CD1c-positive myeloid dendritic cell (primary cell): ENCODE measurements around the gene AAMP.

Experiments
- DNase-seq: peaks from one replicate; pipeline ENCODE4 v3.0.0-alpha.2; 2016; ENCODE audit errors: extremely low spot score

Gene AAMP

DNA sequence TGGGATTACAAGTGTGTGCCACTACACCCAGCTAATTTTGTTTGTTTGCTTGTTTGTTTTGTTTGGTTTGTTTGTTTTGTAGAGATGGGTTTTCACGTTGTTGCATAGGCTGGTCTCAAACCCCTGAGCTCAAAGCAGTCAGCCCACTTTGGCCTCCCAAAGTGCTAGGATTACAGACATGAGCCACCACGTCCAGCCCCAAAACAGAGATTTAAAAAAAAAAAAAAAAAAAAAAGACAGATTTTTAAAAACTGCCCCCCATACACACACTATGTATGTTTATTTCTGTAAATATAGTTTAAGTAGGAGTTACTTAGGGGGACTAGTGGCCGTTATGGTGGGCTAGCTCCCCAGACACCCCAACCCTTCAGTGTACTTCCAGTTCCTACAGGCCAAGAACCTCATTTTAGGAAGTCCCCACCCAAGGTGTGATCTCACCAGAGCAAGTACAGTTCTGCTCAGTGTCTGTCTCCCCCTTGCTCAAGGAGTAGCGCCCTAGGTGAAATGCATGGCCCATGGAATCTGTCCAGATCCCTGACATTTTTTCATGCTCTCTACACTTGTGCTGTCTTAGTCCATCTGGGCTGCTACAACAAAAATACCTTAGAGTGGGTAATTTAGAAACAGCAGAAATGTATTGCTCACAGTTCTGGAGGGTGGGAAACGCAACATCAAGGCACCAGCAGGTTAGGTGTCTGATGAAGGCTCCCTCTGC lies 23.9 kb upstream of the AAMP start:
- peak; percentile 72 for DNase-seq

DNA sequence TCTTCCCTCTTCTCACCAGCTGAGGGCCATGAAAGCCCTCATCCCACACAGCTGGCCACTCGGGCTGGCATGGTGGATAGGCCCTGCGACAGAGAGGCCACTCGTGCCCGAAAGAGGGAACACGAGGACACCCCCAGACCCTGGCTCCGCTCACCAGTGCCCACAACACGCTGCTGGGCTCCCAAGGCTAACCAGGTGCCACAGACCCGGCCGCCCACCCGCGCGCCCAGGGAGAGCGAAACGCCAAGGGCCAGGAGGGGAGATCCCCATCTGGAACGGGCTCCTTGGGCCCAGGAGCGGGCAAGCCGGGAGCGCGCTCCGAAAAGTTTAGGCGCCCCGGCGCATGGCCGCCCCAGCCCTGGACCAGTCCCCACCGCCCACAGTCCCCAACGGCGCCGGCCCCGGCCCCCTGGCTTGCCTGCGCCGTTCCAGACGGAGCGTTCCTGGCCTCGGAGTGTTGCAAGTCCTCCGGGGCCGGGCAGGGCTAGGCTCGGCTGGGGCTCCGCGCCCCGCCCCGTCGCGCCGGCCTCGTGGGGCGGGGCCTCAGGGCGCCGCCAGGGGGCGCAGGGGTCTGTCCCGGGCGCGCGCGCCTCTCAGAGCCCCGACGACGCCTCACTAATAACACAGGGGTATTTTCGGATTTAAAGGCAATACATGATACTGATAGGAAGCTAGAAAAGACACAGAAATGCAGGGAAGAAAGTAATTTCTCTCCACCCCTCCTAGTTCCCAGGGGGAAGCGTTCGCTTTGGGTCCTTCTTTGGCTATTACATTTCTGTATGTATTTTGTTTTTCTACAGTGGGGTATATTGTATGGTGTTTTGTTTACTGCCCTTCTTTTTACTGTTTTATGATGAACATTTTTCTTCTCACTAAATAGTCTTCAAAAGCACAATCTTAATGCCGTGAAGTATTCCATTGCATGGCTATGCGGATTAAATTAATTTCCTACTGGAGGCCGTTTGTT lies 22.4 kb upstream of the AAMP start, which contains the start of gene TMBIM1:
TSS of gene TMBIM1 (minus strand) at position 456 of the 967 bp plus-strand sequence. CDS start 10,362 bp downstream, outside the sequence.
- DNase-seq, result peak; percentile 92

DNA sequence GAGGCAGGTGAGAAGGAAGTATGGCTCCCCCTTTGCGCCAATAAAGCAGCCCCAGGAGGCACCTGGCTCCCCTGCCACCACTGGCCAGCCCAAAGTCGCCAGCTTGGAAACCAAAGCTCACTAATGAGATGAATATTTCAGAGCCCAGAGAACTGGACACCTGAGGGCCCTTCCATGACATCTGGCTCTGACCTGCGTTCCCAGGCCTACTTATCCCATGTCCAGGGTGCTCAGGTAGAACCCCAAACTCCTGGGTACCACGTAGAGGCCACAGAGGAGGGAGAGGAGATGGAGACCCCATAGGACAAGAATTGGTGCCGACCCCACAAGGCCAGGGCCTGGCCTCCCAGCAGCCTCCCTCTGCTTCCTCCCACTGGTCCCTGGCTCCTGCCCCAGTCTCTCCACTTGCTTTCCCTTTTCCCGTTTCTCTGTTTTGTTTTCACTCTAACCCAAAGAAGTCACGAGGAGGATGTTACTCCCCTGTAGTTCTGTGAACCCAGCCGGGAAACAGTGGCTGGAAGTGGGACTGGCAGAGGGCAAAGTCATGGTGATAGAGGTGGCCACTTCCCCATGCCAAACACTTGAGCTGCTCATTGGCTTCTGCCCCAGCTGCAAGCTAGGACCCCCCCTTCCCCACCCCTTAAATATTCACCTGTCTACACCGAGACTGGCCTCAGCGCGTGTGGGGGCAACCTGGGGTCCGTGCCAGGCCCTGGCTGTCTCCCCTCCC lies 21.5 kb upstream of the AAMP start:
- peak; percentile 82 for DNase-seq

DNA sequence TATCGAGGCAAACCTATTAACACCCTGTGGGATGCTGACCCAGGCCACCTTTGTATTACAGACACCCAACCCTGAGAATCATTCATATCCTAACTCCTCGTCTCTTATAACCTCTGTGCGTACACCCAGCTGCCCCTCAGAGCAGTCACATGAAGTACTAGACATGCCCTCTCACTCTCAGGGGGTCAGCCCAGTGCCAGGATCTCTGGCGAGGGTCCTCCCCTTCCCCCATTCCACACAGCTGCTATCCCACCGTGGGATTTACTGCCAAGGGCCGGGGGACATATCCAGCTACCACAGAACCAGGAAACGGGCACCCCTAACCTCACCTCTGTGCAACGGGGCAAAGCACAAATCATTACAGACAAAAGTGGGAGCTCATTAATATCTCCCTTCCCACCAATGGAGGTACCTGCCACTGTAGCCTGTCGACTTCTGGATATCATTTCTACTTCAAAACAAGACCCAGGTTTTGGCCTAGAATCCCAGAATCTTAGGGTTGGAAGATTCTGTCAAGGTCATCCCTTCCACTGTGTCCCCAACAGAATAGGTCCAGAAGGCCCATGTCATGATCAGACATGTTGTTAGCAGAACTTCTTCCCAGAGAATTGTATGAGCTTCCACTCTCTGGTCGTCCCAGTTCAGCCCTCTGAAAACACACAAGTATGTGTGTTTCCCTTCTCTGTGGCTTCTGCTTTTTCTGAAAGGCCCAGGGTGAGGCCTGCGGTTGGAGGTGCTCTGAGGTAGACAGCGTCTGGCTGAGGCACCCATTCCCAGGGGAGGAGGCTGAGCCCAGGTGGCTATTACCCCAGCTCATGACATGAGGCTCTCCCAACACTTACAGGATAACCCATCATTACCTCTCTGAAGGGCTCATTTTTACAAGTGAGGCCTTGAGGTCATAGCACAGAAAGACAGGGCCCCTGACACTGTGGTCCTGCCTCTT lies 20.7 kb upstream of the AAMP start:
- peak; percentile 64 for DNase-seq

DNA sequence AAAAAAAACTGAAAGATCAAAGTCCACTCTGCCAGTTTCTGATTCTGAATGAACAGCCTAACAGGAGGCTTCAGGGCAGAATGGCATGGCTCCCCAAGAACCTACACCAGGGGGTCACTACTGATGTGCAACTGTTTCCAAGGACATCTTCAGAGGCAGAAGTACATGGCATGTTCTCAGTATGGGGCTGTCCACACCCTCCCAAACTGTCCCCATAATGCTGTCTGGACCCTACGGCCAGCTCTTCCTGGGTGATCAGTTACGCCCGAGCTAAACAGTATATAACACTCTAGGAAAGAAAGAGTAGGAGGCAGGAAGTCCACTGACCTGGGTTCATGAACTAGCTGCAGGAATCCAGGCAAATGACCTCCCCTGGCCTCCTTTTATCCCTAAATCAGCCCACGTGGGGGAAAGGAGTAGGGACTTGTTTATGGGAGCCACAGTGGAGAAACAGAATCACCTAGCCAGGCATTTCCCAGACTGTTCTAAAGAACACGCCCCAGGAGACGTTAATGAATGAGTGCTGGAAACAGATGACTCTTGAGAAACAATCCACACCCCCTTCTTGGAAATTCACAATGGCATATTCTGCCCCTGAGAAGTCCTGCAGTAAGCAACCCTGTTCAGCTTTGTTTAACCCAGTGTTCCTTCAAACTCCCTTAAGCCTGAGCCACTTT lies 19.8 kb upstream of the AAMP start:
- DNase-seq, result no peak

DNA sequence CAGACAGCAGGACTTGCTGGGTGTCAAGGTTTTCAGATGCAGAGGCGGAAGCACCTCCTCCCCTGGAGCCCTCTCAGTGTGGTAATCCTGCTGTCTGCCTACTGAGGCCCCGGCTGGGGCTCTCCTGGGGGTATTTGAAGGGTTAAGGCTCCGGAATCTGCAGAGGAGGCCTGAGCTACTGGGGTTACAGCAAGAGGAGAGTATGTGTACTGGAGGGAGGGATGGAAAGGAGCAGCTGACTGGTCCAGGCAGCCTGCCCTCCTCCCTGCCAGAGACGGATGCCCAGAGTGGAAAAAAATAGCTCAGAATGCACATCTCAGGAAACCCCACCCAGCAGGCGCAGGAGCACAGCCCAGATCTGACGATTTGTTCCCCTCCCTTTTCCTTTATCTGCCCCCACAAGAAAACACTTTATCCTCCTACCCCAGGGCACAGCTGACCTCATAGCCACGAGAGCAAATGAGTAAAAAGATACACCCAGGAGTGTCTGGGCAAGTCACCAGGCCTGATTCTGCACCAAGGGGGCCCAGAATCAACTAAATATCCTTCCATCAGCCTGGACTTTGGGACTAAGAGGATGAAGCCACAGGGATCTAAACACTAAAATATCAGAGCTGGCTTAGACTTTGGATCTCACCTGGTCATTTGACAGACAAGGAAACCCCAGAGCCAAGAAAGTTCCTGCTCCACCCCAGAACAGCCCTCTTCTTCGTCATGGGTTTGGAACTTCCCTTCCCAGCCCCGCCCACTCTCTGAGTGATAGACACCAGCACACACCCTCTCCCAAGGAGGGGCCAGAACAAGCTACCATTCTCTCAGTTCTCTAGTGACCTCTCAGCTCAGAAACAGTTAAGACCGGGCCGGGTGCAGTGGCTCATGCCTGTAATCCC lies 16.9 kb upstream of the AAMP start:
- peak; percentile 96 for DNase-seq

- no peak for DNase-seq
These were observed 15.7 kb upstream of the AAMP start for GRCh38 chr2:218285604-218286003.

DNA sequence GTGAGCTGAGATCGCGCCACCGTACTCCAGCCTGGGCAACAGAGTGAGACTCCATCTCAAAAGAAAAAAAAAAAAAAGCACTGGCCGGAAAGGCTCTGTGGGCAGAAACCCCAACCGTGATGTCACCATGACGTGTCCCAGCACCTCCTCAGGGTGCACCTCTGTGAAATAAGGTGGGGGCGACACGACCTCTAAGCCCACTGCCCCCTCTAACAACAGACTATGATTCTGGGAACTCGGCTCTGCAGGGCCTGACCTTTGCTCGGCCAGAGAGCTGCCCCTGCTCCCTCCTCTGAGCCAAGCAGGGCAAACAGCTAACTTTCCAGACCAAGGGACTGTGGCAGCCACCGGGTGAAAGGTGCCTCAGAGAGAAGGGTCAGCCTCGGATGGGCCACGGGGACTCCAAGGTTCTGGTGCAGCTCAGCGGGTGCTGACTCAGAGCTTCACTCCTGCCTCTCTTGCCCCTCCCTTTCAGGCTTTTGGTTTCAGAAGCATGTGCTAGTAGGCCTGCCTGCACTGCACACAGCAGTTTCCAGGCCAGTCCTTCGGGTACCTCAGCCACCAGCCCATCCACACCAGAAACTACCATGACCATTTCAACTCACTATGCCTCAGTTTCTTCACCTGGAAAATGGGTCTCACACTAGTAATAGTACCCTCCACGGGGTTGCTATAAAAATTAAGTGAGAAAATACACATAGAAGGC lies 14.3 kb upstream of the AAMP start:
- peak; percentile 58 for DNase-seq

DNA sequence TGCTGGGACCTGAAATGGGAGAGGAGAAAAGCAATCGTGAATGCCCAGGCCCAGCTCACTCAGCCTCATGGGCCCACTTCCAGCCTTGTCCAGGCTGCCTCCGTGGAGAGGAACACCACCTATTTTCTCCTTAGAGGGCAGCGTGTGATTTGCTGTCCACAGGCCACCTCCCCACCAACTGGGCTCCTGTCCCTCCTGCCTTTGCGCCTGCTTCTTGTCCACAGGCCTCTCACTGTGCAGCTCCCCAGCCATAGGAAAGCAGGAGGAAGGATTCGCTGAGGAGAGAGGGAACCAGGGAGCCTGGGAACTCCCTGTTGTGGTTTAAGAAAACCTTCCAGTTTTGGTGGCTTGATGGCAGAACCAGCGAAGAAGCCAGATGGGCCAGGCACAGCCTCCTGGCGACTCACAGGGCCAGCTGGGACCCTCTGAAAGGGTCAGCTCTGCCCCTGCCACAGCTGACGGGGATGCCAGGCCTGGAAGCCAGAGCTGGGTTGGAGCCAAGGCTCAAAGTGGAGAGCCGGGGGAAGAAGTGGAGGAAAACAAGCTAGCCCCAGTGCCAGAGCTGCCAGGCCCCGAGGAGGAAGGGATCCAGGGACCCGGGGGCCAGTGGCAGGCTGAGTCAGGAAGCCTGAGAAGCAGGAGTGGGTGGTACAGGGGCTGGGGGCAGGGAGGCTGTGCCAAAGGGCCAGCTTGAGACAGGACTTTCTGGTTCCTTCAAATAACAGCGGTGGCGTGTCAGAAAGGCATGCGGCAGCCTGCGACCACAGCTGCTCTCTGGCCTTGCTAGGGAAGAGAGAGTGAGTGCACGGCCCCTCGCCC lies 12.4 kb upstream of the AAMP start:
- DNase-seq, result peak; percentile 81

GRCh38 chr2:218281449-218281848 lies 11.5 kb upstream of the AAMP start:
- DNase-seq, result no peak

DNA sequence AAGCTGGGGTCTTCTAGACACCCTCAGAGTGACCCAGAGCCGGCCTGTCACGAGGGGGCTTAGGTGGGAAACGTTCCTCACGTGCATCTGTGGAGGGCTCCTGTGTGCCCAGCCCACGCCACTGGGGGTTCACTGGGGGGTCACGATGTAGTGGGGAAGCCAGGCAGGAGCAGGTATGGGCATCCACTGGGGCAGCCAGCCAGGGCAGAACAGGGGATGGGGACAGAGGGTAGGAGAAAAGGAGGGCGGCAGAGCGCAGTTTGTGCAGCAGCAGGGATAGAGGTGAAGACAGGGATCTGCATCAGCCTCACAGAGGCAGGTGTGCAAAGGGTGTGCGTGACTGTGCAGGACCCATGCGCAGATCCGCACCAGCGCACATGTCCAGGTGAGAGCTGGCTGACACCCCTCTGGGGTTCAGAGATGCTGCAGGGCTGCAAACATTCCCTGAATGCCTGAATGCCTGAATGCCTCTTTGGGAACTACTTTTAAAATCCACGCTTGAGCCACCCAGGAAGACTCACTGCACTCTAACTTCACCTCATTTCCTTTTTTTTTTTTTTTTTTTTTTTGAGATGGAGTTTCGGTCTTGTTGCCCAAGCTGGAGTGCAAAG lies 10.4 kb upstream of the AAMP start:
- no peak for DNase-seq

- DNase-seq, result no peak
These were observed 8.8 kb upstream of the AAMP start for GRCh38 chr2:218278531-218279360.

DNA sequence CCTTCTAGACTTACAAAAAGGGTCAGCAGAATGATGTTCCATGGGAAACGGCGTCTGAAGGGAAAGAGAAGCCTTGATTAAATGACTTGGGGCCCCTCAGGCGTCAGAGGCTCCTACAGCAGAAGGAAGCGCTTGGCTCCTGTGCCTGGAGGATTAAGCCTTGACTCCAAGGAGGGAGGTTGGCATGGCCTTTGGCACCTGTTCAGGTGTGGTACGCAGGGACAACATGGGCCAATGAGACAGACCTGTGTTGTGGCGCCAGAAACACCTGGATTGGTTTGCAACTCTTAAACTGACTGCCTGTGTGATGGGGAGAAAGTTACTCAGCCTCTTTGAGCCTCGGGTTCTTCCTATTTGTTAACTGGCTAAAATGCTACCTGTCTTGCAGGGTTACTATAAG lies 8.0 kb upstream of the AAMP start:
- DNase-seq, result no peak

- DNase-seq, result no peak
These were observed 7.2 kb upstream of the AAMP start for GRCh38 chr2:218276986-218277755.

DNA sequence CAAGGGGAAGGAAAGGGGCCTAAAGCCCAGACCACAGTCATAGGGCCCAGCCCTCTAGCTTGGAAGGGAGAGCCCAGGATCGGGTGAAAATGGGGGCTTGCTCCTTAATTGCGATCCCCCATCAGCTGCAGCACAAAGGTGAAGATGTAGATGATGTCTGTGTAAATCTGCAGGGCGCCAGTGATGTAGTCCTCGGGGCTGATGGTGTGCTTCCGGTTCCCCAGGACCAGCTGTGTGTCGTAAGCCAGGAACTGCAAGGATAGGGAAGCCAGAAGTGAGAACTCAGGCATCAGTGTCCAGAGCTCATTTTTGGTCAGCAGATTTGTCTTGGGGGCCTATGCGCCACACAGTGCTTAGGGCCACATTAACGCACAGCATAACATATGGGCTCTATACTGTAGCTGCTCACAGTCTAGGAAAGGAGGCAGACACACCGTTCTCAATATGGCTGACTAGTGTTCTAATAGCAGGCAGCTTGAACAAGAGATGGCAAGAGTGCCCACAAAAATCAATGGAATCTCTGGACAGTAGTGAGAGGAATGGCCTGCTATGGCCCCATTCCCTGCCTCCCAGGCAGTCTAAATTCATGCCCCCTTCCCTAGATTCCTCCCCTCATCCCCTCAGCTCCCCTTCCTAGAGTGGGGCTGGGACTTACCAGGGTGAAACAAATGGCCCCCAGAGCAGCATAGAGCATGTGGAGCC lies 5.6 kb upstream of the AAMP start:
- DNase-seq, result peak; percentile 51
